ENCODE results near the gene PBXIP1.

- no peak for TF ChIP-seq CTCF (optimal IDR thresholded peaks at IDR 0.05 in 1 of 3, IDR thresholded peaks at IDR 0.05 in 1 of 3, conservative IDR thresholded peaks at IDR 0.05 in 1 of 3; ENCODE audit: extremely low read depth in 1 of 3, insufficient read depth in 2 of 3, low read length in 3 of 3)
- TF ChIP-seq EZH2 (IDR thresholded peaks at IDR 0.05; ENCODE audit: low read length): no peak
These were observed 14.9 kb upstream of the PBXIP1 start, which contains the start of gene SHC1 for GRCh38 chr1:154970631-154971340.
